Keratinocyte (primary cell): ENCODE results near the gene GATD1. TPM values are rescaled to one million over a fixed set of nuclear protein-coding genes. Genes with fewer than 3 reads are reported as not detected.

Experiments
- DNase-seq: peaks from one replicate; pipeline ENCODE4 v3.0.0-alpha.2; 2011; ENCODE audit warnings: low read depth, missing footprints, low spot score
- FAIRE-seq: peaks from 2 replicates; lab custom pipeline; 2011; peaks lifted over from hg19 to GRCh38; lab: Jason Lieb, UNC
- H2AFZ ChIP-seq: 2 replicates; pipeline ENCODE4 v1.6.0; 2012; ENCODE audit warnings: low read length, control low read depth, inconsistent platforms; ENCODE audit not compliant: control insufficient read depth
- H3K27ac ChIP-seq: 2 replicates; pipeline ENCODE4 v1.5.1; 2011; ENCODE audit warnings: low read length; ENCODE audit not compliant: control insufficient read depth, insufficient read depth
- H3K27me3 ChIP-seq: 3 replicates; pipeline ENCODE4 v1.6.0; 2011; ENCODE audit warnings: low read length; ENCODE audit not compliant: control insufficient read depth, insufficient read depth; ENCODE audit errors: extremely low read depth
- H3K36me3 ChIP-seq, 2 experiments: 2 replicates in 1 of 2; 3 replicates in 1 of 2; pipeline ENCODE4 v1.5.1; 2011; ENCODE audit warnings: low read length in 2 of 2, mild to moderate bottlenecking in 1 of 2; ENCODE audit not compliant: control insufficient read depth in 2 of 2, insufficient read depth in 2 of 2; ENCODE audit errors: extremely low read depth in 1 of 2
- H3K4me1 ChIP-seq: 3 replicates; pipeline ENCODE4 v1.5.1; 2011; ENCODE audit warnings: low read length; ENCODE audit not compliant: control insufficient read depth, insufficient read depth; ENCODE audit errors: extremely low read depth
- H3K4me2 ChIP-seq: 3 replicates; pipeline ENCODE4 v1.6.0; 2011; ENCODE audit warnings: low read depth, low read length; ENCODE audit not compliant: control insufficient read depth, insufficient read depth; ENCODE audit errors: extremely low read depth
- H3K4me3 ChIP-seq, 3 experiments: fragments of 200-600 bp in 1 of 3; sonication (generic) in 1 of 3; 2 replicates in 2 of 3; 3 replicates in 1 of 3; pipeline ENCODE4 v1.5.1; 2011 to 2016; ENCODE audit warnings: low read length in 3 of 3, mild to moderate bottlenecking in 3 of 3, control low read depth in 2 of 3, inconsistent platforms in 1 of 3, low read depth in 1 of 3, mixed read lengths in 1 of 3, mixed run types in 1 of 3, moderate library complexity in 1 of 3; ENCODE audit not compliant: control insufficient read depth in 2 of 3, insufficient read depth in 2 of 3; ENCODE audit errors: extremely low read depth in 1 of 3
- H3K79me2 ChIP-seq: 2 replicates; pipeline ENCODE4 v1.6.0; 2012; ENCODE audit warnings: low read length; ENCODE audit not compliant: control insufficient read depth, insufficient read depth
- H3K9ac ChIP-seq: 3 replicates; pipeline ENCODE4 v1.6.0; 2011; ENCODE audit warnings: low read length; ENCODE audit not compliant: control insufficient read depth, insufficient read depth; ENCODE audit errors: extremely low read depth
- H3K9me1 ChIP-seq: 3 replicates; pipeline ENCODE4 v1.6.0; 2011; ENCODE audit warnings: low read length; ENCODE audit not compliant: control insufficient read depth, insufficient read depth; ENCODE audit errors: extremely low read depth
- H3K9me3 ChIP-seq: 2 replicates; pipeline ENCODE4 v1.5.1; 2012; ENCODE audit warnings: low read depth, low read length; ENCODE audit not compliant: control insufficient read depth
- H4K20me1 ChIP-seq: 3 replicates; pipeline ENCODE4 v1.6.0; 2011; ENCODE audit warnings: low read length; ENCODE audit not compliant: control insufficient read depth, insufficient read depth; ENCODE audit errors: extremely low read depth
- CTCF ChIP-seq, 3 experiments: IDR thresholded peaks in 1 of 3; conservative IDR thresholded peaks in 1 of 3; optimal IDR thresholded peaks in 1 of 3; 2 replicates in 2 of 3; 3 replicates in 1 of 3; pipeline versions ENCODE3 to v1.5.1; 2011; ENCODE audit warnings: low read length in 3 of 3, mild to moderate bottlenecking in 3 of 3, moderate library complexity in 2 of 3, control low read depth in 1 of 3, inconsistent platforms in 1 of 3; ENCODE audit not compliant: insufficient read depth in 2 of 3; ENCODE audit errors: extremely low read depth in 1 of 3
- EZH2 ChIP-seq: IDR thresholded peaks from one replicate; pipeline ENCODE4 v1.6.1; 2012; ENCODE audit warnings: inconsistent platforms, mild to moderate bottlenecking, low read length, moderate library complexity
- dilution Hi-C: fragments of 300-500 bp; cut with MboI; formaldehyde crosslinking; loops from one replicate; pipeline ENCODE4 v1.7.0; 2020; ENCODE audit warnings: low sequenced_read_pairs; ENCODE audit not compliant: extremely low pct_ligation_motif_present
- polyA plus RNA-seq, 5 experiments: library from polyadenylated mRNA; depleted of rRNA in 3 of 5; stranded (reverse) in 3 of 5; stranded (forward) in 1 of 5; unstranded in 1 of 5; fragments of >200 nt; gene quantifications; 1 replicate in 1 of 5; 2 replicates in 3 of 5; 3 replicates in 1 of 5; pipeline versions ENCODE4 v1.2.1 to v1.2.3, GENCODE V29; 2011 to 2012; ENCODE audit warnings: missing spikeins in 2 of 5, low read depth in 1 of 5, low replicate concordance in 1 of 5

GATD1 gene
- polyA plus RNA-seq, 1 donor (not counting 4 experiments of a cell fraction or from before 2014, with no cell fraction given), result 24.4 TPM

DNA sequence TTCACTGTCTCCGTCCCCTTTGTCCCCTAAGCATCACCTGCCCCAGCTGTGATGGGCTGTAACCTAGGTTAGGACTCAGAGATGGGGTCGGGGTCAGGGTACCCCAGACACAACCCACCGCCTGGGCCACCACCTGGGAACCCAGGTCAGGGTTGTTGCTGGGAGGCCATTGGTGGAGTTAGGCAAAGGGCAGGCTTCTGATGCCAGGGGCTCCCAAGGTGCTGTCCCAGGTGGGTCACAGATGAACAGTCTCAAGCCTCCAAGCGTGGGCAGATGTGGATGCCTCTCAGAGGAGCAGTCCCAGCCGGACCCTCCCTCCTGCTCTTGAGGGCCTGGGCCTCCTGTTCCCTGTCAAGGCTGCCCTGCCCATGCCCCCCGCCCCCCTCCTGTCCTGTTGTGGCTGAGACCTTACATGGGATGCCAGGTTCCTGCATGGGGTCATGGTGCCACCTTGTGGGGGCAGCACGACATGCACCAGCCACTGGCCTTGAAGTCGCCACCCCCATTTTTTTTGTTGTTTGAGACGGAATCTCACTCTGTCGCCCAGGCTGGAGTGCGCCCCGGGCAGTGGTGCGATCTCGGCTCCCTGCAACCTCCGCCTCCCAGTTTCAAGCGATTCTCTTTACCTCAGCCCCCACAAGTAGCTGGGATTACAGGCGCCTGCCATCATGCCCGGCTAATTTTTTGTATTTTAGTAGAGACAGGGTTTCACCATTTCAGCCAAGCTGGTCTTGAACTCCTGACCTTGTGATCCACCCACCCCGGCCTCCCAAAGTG, 12.1 kb downstream of the GATD1 start:
- no peak overlapping the region for H2AFZ ChIP-seq
- H3K9ac ChIP-seq, result no peak overlapping the region
- peaks cover 19% of the 10 kb centered on the region for H3K4me1 ChIP-seq
- H3K9me1 ChIP-seq, result peaks cover 3% of the 10 kb centered on the region
- DNase-seq (no peak), FAIRE-seq (no peak)
- peaks cover 35 to 41% of the 10 kb centered on the region in 2 experiments for H3K36me3 ChIP-seq
- H4K20me1 ChIP-seq, result peaks cover 11% of the 10 kb centered on the region
- peaks cover 2% of the 10 kb centered on the region for H3K79me2 ChIP-seq
- dilution Hi-C loops, result no loop called here
- H3K27ac ChIP-seq, result no peak overlapping the region
- H3K27me3 ChIP-seq, result no peaks in the 10 kb centered on the region
- no peaks in the 10 kb centered on the region for H3K9me3 ChIP-seq
- H3K4me2 ChIP-seq, result no peak overlapping the region
- TF ChIP-seq EZH2 (no peak), CTCF (optimal IDR thresholded peaks at IDR 0.05 in 1 of 3, IDR thresholded peaks at IDR 0.05 in 1 of 3, conservative IDR thresholded peaks at IDR 0.05 in 1 of 3; ENCODE audit: extremely low read depth in 1 of 3, insufficient read depth in 2 of 3, low read length in 3 of 3) (peak; percentile 48 to 79 (median 60))
- H3K4me3 ChIP-seq, result no peak overlapping the region

DNA sequence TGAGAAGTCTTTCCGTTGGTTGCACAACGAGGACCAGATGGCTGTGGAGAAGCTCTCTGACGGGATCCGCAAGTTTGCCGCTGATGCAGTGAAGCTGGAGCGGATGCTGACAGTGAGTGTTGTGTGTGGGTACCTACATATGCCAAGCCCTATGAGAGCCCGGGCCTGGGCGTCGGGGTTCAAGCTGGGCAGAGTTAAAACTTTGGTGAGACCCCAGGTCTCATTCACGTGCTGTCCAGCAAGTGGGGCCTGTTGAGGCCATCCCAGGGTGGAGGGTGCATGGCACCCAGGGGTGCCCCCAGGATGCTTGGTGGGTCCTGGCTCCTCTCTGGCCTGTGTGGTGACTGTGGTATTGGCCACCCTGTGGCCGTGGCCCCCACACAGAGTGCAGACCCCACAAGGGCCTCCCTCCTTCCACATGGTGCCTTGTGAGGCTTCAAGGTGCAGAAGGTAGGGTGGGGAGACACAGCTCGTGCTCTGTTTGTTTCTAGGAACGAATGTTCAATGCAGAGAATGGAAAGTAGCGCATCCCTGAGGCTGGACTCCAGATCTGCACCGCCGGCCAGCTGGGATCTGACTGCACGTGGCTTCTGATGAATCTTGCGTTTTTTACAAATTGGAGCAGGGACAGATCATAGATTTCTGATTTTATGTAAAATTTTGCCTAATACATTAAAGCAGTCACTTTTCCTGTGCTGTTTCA, 12.8 kb downstream of the GATD1 start:
- Histone ChIP-seq H3K9me3 (no peaks in the 10 kb centered on the region), H3K27ac (no peak overlapping the region), H4K20me1 (peaks cover 11% of the 10 kb centered on the region), H3K27me3 (no peaks in the 10 kb centered on the region), H3K4me1 (peaks cover 19% of the 10 kb centered on the region), H2AFZ (no peak overlapping the region), H3K9me1 (peaks cover 3% of the 10 kb centered on the region), H3K79me2 (no peaks in the 10 kb centered on the region), H3K4me3 (no peak overlapping the region), H3K4me2 (no peak overlapping the region), H3K36me3 (peaks cover 35 to 41% of the 10 kb centered on the region in 2 experiments), H3K9ac (no peak overlapping the region)
- TF ChIP-seq CTCF (optimal IDR thresholded peaks at IDR 0.05 in 1 of 3, IDR thresholded peaks at IDR 0.05 in 1 of 3, conservative IDR thresholded peaks at IDR 0.05 in 1 of 3; ENCODE audit: extremely low read depth in 1 of 3, insufficient read depth in 2 of 3, low read length in 3 of 3) (no peak), EZH2 (no peak)
- dilution Hi-C loops, result no loop called here
- DNase-seq (no peak), FAIRE-seq (no peak)
